Germinal center (tissue), 1 donor: ENCODE measurements around the gene RIN3.

Experiments used
- DNase-seq: peaks from one replicate; pipeline ENCODE4 v3.0.0; 2012; ENCODE audit warnings: mixed read lengths, low spot score

RIN3 gene

DNA sequence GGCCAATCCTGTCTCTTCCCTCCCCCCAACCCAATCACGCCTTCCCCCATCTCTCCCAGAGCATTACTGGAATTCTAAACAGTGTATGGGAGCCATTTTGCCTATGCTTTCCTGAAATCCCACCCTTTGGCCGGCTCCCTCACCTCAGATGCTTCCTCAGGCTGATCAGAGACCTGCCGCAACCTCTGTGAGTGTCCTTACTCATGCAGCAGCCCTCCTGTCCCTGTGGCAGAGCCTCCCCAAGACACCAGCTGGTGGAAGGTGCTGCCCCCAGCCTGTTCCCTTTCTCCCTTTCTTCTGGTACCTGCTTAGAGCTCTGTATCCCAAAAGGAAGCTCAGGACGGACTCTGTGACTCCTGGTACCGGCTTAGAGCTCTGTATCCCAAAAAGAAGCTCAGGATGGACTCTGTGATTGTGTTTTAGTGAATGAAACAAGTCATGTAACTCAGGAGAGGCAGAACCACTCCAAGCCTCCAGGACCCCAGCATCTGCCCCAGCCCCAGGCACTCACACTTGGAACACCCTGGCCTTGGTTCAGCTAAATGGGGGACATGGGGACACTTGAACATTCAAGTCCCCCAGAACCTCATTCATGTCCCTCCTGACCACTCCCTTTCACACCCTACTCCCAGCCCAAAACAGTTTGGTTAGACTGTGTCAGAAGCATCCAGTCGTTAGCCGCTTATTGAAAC lies 29.3 kb upstream of the RIN3 start:
- DNase-seq: no peak

DNA sequence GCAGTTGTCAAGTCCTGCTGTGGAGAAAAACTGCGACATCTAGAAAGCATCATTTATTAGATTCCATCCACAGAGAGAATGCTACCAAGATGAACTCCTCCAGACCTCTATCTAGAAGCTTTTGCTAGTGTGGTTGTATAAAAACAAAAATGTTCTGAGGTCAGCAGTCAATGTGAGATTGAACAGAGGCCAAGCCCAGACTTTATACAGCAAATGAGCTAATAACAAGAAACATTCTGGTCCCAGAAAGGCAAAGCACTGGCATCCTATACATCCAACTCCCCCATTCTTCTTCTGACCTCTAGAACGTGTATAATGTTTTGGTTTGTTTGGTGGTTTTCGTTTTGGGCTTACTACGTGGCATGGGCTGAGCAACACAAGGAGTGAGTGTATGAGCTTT lies 26.7 kb upstream of the RIN3 start:
- DNase-seq: no peak

DNA sequence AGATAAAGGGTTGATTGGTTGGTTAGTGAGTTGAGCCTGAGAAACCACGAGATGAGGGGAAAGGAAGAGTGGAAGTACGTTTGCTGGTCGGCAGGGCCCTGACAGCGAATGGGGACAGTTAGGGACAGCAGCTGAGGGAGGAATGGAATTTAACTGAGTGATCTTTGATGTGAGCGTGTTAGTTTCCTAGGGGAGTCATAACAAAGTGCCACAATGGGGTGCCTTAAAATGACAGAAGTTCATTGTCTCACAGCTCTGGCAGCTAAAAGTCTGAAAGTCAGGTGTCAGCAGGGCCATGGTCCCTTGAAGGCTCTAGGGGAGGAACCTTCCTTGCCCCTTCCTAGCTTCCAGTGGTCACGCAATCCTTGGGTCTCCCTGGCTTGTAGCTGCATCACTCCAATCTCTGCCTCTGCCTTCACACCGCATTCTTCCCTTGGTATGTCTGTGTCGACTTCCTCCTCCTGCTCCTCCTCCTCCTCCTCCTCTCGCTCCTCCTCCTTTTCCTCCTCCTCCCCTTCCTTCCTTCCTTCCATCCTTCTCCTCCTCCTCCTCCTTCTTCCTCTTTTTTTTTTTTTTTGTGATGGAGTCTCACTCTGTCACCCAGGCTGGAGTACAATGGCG lies 26.0 kb upstream of the RIN3 start:
- DNase-seq: no peak

DNA sequence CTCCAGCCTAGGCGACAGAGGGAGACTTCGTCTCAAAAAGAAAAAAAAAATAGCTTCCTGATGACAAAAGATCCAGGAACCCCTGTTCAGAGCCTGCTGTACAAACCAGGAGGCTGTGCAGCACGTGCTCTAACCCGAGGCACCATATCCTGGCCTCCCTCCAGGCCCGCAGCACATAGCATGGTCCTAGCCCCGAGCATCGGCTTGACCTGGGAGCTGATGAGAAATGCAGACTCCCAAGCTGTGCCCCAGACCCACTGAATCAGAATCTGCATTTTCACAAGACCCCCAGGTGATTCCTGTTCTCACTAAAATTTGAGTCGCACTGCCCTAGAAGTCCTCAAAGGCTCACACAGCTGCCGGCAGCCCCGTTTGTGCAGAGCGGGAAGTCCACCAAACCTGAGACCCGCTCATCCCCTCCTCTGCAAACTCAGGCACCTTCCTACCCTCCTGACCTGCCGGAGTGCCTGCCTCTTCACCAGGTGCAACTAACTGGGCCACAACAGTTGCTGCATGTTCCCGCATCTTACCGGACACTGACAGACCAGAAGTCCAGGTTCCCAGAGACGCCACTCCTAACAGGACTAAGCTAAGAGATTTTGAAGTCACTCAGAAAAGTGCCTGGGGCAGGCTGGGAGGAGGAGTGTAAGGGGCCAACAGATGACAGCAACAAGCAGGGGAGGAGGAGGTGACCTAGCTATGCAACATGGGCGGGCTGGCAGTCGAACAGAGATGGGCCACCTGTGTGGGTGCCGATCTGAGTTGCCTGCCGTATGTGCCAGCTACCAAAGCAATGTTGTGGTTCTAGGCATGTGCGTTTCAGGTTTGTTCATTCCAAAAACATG lies 24.0 kb upstream of the RIN3 start:
- DNase-seq: no peak

GRCh38 chr14:92490239-92490959 lies 23.2 kb upstream of the RIN3 start:
- DNase-seq: no peak

DNA sequence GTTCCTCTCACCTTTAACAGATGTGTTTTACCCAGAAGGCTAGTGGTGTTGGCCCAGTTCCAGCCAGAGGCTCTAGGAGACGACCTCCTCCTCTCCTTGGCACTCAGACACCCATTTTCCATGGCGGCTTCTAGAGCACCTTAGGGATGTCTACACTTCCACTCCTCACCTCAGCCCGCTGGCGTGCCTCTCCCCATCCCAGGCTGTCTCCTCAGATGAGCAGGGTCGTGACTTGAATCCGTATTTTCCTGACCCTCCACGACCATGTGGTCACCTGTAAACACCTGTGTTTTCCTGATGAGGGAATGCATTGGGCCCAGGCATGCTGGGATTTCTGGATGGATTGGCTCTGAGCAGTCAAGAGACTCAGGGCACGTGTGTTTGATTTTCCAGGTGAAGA lies 21.8 kb upstream of the RIN3 start:
- DNase-seq: no peak

DNA sequence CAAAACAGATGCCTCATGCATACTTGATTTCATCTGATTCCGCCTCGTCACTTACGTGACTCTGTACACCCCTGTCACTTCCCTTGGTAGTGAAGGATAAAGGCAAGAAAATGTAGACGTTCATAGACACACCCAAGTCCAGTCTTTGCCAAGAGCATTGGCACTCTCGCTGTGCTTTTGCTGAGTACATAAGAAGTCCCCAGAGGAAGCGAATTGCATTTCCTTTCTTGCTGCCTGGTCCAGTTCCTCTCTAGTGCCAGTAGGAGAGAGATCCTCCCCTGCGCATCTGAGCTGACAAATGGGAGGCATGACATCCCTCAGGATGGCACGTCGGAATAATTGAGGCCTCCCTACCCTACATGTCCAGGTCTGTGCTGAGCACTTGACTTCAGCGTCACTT lies 21.3 kb upstream of the RIN3 start:
- DNase-seq: no peak

GRCh38 chr14:92493024-92493423 lies 20.6 kb upstream of the RIN3 start:
- DNase-seq: no peak

- DNase-seq: no peak
Measured at GRCh38 chr14:92493492-92493891, 20.1 kb upstream of the RIN3 start.

DNA sequence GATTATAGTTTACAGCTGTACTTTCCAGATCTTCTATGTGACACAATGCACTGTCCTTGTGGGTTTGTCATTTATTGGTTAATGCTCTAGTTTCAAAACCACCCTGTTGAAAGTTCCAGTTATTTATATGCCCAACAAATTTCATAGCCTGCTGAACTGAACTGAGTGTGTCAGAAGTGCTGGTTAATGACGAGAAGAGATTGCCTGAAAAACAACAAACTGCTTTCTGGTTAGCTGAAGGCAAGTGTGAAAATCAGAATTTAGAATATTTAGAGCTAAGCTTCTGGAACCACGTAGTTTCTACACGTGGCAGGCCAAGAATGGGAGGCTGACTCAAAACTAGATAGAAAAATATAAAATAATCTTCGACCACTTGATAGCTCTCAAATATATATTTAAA lies 19.1 kb upstream of the RIN3 start:
- no peak for DNase-seq

GRCh38 chr14:92495027-92495426 lies 18.6 kb upstream of the RIN3 start:
- DNase-seq: no peak

DNA sequence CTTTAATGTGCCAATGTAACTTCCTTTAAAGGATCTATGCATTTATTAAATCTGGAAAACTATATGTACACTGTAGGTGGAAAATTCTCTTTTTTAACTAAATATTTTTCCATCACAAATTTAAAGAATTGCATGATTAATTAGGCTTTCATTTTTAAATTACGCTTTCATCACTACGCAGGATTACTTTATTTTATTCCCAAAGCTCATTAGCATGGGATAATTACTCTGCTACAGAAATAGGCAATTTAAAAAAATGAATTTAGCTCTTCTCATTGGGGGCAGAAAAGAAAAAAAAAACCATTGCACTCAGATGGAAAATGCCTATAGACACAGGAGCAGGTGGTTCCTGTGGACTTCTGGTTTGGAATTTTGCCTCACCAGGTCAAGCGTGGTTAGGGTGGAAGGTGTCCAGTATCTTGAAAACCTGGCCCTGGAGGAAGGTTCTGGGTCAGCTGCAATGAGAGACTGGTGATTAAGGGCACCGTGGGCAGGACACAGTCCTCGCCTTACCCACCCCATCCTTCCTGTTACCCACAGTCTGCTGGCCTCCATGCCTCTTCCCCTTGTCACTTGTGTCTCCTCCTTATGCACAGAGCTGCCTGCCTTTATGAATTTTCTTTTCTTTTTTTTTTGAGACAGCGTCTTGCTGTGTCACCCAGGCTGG lies 17.3 kb upstream of the RIN3 start:
- DNase-seq: no peak

- DNase-seq: no peak
Measured at GRCh38 chr14:92497391-92497790, 16.2 kb upstream of the RIN3 start.

- no peak for DNase-seq
Measured at GRCh38 chr14:92499234-92499633, 14.3 kb upstream of the RIN3 start.

DNA sequence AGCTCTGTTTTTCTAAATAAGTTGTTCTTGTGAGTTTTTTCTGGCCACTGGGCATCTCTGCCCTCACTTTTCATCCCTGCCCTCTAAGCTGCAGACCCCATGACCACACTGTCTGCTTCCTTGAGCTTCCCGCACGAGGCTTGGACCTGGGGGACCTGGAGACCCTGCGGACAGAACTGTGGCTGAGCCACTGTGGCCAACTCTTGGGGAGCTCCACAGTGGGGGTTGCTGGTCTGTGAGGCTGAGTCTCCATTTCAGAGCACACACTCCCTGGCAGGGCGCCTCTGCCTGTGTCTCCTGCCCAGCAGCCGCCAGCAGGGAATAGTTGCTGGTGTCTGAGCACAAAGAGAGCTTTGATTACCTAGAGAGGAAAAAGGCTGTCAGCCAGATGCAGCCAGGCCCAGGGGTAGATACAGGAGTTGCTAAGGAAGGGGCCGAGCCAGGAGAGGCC lies 13.1 kb upstream of the RIN3 start:
- no peak for DNase-seq

DNA sequence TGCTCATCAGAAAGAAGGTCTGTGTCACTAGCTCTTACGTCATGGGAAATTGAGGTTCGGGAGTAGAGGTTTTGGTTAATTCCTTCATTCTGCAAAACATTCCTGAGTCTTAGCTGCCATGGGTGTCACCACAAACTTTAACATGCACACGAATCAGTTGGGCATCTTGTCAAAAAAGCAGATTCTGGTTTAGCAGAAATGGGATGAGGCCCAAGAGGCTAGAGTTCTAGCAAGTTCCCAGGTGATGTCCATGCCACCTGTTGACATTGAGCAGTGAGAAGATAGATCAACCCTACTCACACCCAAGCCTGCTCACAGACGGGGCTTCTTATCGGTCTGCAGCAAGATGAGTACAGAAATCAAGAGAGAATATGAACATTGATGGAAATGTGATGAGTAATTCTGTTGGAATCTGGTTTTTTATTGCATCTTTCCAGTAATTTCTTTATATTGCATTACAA lies 11.7 kb upstream of the RIN3 start:
- no peak for DNase-seq

DNA sequence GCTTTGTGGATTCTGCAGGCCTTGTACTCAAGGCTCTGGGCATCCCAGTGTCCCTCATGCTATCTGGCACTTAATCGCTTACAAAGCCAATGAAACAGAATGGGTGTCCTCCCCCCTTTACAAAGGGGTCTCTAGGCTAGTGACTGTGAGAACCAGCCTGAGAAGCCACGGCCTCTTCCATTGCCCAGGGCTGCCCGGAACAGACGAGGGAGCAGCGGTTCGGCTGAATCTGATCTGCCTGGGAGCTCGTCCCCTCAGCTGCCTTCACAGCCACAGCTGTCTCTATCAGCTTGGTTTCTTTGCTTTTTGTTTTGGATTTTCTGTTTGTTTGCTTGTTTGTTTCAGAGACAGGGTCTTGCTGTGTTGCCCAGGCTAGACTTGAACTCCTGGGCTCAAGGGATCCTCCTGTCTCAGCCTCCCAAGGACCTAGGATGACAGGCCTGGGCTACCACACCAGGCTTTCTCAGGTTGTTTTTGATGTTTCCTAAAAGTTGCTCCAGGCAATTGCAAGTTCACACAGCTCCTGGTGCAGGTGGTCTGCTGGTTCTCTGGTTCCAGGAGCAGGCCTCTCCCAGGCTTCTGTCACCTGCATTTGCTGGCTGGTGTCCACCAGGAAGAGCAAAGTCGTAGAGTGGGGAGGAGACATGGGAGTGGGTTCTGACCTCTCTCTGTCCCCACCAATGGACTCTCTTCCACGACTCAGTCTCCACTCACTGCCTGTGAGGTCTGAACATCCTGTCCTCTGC lies 10.9 kb upstream of the RIN3 start:
- DNase-seq: no peak

DNA sequence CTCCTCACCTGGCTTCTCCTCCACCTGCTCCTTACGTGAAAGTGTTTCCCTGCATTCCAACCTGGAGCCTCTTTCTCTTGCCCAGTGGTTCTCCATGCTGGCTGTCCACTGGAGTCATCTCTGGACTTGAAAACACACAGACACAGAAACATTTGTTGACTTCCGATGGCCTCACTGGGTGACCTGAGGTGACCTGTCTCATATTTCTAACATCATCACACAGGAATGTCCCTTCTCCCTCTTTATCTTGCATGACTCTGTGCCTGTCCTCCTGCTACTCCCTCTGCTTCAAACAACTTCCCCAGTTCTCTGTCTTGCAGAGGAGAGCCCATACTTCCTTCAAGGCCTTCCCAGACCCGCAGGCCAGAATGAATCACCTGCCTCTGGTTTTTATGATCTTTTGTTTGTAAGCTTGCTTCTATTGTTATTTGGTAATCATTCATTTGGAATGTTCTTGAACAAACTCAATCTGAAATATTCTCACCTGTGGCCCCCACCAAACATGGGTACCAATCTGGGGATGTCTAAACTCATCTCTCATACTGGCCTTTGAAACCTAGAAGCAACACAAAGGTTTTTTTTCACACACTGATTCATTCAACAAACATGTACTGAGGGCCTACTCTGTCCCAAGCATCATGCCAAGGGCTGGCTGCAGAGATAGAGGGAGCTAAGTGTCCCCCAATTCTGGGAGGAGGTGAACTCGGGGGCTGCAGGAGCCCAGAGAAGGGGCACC lies 9.7 kb upstream of the RIN3 start:
- no peak for DNase-seq

GRCh38 chr14:92505826-92506225 lies 7.8 kb upstream of the RIN3 start:
- no peak for DNase-seq

DNA sequence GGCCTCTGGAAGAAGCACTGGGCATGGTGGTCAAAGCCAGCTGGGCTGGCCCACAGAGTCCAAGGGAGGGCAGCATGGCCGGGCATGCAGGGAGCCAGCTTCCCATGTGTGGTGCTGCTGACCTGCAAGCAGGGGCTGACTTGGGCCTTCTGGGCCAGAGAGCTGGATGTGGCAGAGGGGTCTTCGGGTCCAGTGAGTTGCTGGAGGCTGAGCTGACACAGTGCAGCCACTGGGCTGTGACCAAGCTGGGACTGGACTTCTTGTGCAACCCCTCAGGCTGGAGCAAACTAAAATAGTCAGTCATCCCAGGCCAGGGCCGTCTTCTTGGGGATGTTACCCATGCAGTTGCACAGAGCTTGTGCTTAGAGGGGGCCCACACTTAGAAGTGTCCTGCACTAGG lies 7.3 kb upstream of the RIN3 start:
- no peak for DNase-seq
